Large intestine (tissue), 3 donors: ENCODE measurements around the gene TPT1. TPM values are rescaled to one million over a fixed set of nuclear protein-coding genes. Genes with fewer than 3 reads are reported as not detected.
"Not testable (repeated sequence)": the region's sequence is repeated elsewhere in the genome, so short reads cannot be mapped to it uniquely, and the experiment has no call there.

Source experiments
- DNase-seq, 2 donors: peaks; one replicate each; pipeline versions ENCODE4 v3.0.0 to v3.0.0-alpha.2; 2013
- H3K27ac ChIP-seq: one replicate; pipeline ENCODE4 v1.5.1; 2013; ENCODE audit warnings: low read length
- H3K27me3 ChIP-seq: 2 replicates; pipeline ENCODE4 v1.6.1; 2013; ENCODE audit warnings: low read length; ENCODE audit not compliant: control insufficient read depth, insufficient read depth
- H3K36me3 ChIP-seq: 2 replicates; pipeline ENCODE4 v1.6.1; 2013; ENCODE audit warnings: low read length; ENCODE audit not compliant: control insufficient read depth, insufficient read depth
- H3K4me1 ChIP-seq: one replicate; pipeline ENCODE4 v1.6.1; 2013; ENCODE audit warnings: low read length; ENCODE audit not compliant: control insufficient read depth, insufficient read depth
- H3K4me3 ChIP-seq: one replicate; pipeline ENCODE4 v1.5.1; 2013; ENCODE audit warnings: low read length
- H3K9me3 ChIP-seq: one replicate; pipeline ENCODE4 v1.6.1; 2013; ENCODE audit warnings: mild to moderate bottlenecking, low read depth, low read length, moderate library complexity; ENCODE audit not compliant: control insufficient read depth
- WGBS: methylation state at CpG from one replicate; pipeline ENCODE4 v1.1.5; 2013; ENCODE audit warnings: low lambda C conversion rate; ENCODE audit not compliant: insufficient coverage; 5-methylcytosine and 5-hydroxymethylcytosine counted together
- polyA plus RNA-seq: library from polyadenylated mRNA; unstranded; fragments of 120-200 nt; gene quantifications from one replicate; pipeline ENCODE4 v1.2.1, GENCODE V29; 2013

TPT1 gene
- polyA plus RNA-seq, 1 donor: 9,736 TPM

GRCh38 chr13:45381196-45381595 lies 40.2 kb upstream of the TPT1 start:
- WGBS: no CpG with 5 or more reads among the region's 12 CpGs
- H3K27ac ChIP-seq: no peak overlapping the region
- no peaks in the 10 kb centered on the region for H3K27me3 ChIP-seq
- peaks cover 15% of the 10 kb centered on the region for H3K36me3 ChIP-seq
- DNase-seq: no peak
- peaks cover 3% of the 10 kb centered on the region for H3K9me3 ChIP-seq
- H3K4me3 ChIP-seq: no peak overlapping the region
- H3K4me1 ChIP-seq: peaks cover 3% of the 10 kb centered on the region

- not testable (repeated sequence) for H3K27me3 ChIP-seq, H3K9me3 ChIP-seq, H3K4me1 ChIP-seq, DNase-seq, H3K4me3 ChIP-seq, H3K27ac ChIP-seq
- no CpG with 5 or more reads among the region's 8 CpGs for WGBS
- H3K36me3 ChIP-seq: peaks cover 15% of the 10 kb centered on the region
Observed at GRCh38 chr13:45380708-45381107, 39.7 kb upstream of the TPT1 start.

- H3K36me3 ChIP-seq: peaks cover 20% of the 10 kb centered on the region
- not testable (repeated sequence) for H3K9me3 ChIP-seq, DNase-seq, H3K27ac ChIP-seq, H3K27me3 ChIP-seq, H3K4me3 ChIP-seq, H3K4me1 ChIP-seq
- no CpG with 5 or more reads among the region's 10 CpGs for WGBS
Observed at GRCh38 chr13:45379516-45379915, 38.5 kb upstream of the TPT1 start.

GRCh38 chr13:45378786-45379185 lies 37.8 kb upstream of the TPT1 start:
- not testable (repeated sequence) for DNase-seq, H3K4me3 ChIP-seq, H3K27ac ChIP-seq, H3K4me1 ChIP-seq, H3K9me3 ChIP-seq, H3K27me3 ChIP-seq
- no CpG with 5 or more reads among the region's 8 CpGs for WGBS
- H3K36me3 ChIP-seq: peaks cover 13% of the 10 kb centered on the region

GRCh38 chr13:45377314-45377713 lies 36.3 kb upstream of the TPT1 start:
- not testable (repeated sequence) for H3K4me3 ChIP-seq, H3K9me3 ChIP-seq, H3K27me3 ChIP-seq, DNase-seq, H3K4me1 ChIP-seq, H3K27ac ChIP-seq
- peaks cover 10% of the 10 kb centered on the region for H3K36me3 ChIP-seq
- no CpG with 5 or more reads among the region's 12 CpGs for WGBS

GRCh38 chr13:45376651-45377050 lies 35.7 kb upstream of the TPT1 start:
- H3K4me3 ChIP-seq, DNase-seq, H3K4me1 ChIP-seq, H3K27me3 ChIP-seq, H3K27ac ChIP-seq, H3K9me3 ChIP-seq: not testable (repeated sequence)
- no CpG with 5 or more reads among the region's 8 CpGs for WGBS
- peaks cover 10% of the 10 kb centered on the region for H3K36me3 ChIP-seq

GRCh38 chr13:45374917-45375316 lies 33.9 kb upstream of the TPT1 start:
- Histone ChIP-seq H3K9me3 (peaks cover 3% of the 10 kb centered on the region), H3K4me3 (no peak overlapping the region), H3K4me1 (no peaks in the 10 kb centered on the region), H3K27me3 (no peaks in the 10 kb centered on the region), H3K27ac (no peak overlapping the region), H3K36me3 (peaks cover 11% of the 10 kb centered on the region)
- no CpG with 5 or more reads among the region's 3 CpGs for WGBS
- no peak for DNase-seq

GRCh38 chr13:45373162-45373547 lies 32.2 kb upstream of the TPT1 start:
- peak in 1 of 2 donors; percentile 15 for DNase-seq
- Histone ChIP-seq H3K36me3 (peaks cover 20% of the 10 kb centered on the region), H3K4me3 (no peak overlapping the region), H3K27ac (no peak overlapping the region), H3K27me3 (no peaks in the 10 kb centered on the region), H3K9me3 (peaks cover 3% of the 10 kb centered on the region), H3K4me1 (peaks cover 2% of the 10 kb centered on the region)
- 90% methylated on average over 2 of the region's 5 CpGs for whole genome bisulfite sequencing

- H3K36me3 ChIP-seq: peaks cover 20% of the 10 kb centered on the region
- H3K9me3 ChIP-seq: peaks cover 3% of the 10 kb centered on the region
- no peaks in the 10 kb centered on the region for H3K27me3 ChIP-seq
- 94% methylated on average over 13 of the region's 24 CpGs for WGBS
- no peak overlapping the region for H3K27ac ChIP-seq
- no peak overlapping the region for H3K4me3 ChIP-seq
- H3K4me1 ChIP-seq: peaks cover 3% of the 10 kb centered on the region
- DNase-seq: no peak
Observed at GRCh38 chr13:45372189-45373161, 31.5 kb upstream of the TPT1 start.

GRCh38 chr13:45370922-45371406 lies 30.0 kb upstream of the TPT1 start:
- Histone ChIP-seq H3K4me3 (no peak overlapping the region), H3K27ac (no peak overlapping the region), H3K36me3 (peaks cover 20% of the 10 kb centered on the region), H3K27me3 (no peaks in the 10 kb centered on the region), H3K9me3 (no peaks in the 10 kb centered on the region), H3K4me1 (peaks cover 3% of the 10 kb centered on the region)
- peak; percentile 50 to 51 for DNase-seq
- WGBS: no CpG with 5 or more reads among the region's 30 CpGs
